H54 (cell line): ENCODE results near the gene HOTAIR.

Experiments used
- DNase-seq: peaks from one replicate; pipeline ENCODE4 v3.0.0; 2011; ENCODE audit warnings: low spot score, mixed read lengths; ENCODE audit not compliant: insufficient read length
- FAIRE-seq: peaks from 3 replicates; lab custom pipeline; 2011; peaks lifted over from hg19 to GRCh38; lab: Jason Lieb, UNC
- POLR2A ChIP-seq: IDR thresholded peaks from 2 replicates; pipeline ENCODE4 v1.6.1; 2011; ENCODE audit warnings: low read depth, mild to moderate bottlenecking, low read length

HOTAIR gene

GRCh38 chr12:53974084-53975063, at the start of gene HOTAIR:
Gene HOTAIR (minus strand): TSS chr12:53974954.
- DNase-seq (peak; percentile 89), FAIRE-seq (no peak)
- TF ChIP-seq POLR2A, result no peak

- TF ChIP-seq POLR2A, result no peak
- FAIRE-seq (no peak), DNase-seq (no peak)
Observed at GRCh38 chr12:54024127-54024526, 49.4 kb upstream of the HOTAIR start.

GRCh38 chr12:54022960-54023884, 48.5 kb upstream of the HOTAIR start:
- no peak for TF ChIP-seq POLR2A
- DNase-seq (no peak), FAIRE-seq (no peak)

DNA sequence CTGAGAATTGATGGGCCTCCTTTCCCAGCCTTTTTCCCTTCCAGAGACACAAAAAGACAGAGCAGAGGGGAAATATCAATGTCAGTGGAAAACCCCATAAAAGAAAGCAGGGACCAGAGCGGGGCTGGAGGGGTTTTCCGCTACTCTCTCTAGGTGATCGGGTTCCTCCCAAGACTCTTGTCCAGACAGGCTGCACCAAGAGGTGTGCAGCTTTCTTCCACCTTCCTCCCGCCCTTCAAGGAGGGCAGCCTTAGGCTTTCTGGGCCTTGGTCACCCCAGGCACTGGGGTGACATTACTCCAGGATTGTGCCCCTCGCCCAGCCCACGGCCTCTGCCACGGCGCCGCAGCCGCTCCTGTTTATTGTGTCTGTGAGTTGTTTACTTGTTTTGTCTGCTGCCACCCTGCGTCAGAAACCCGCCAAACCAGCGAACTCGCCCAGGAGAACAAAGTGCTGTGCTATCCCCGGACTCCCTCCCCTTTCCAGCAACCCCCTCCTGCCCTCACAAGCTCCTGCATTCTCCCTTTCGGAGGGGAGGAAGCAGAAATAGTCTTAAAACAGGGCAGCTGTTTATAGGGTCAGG, 46.8 kb upstream of the HOTAIR start:
- no peak for TF ChIP-seq POLR2A
- DNase-seq, result no peak
- FAIRE-seq, result no peak

- no peak for DNase-seq
- FAIRE-seq, result no peak
- TF ChIP-seq POLR2A, result no peak
Observed at GRCh38 chr12:54020591-54021405, 46.0 kb upstream of the HOTAIR start.

GRCh38 chr12:54019924-54020590, 45.3 kb upstream of the HOTAIR start:
- FAIRE-seq (no peak), DNase-seq (no peak)
- TF ChIP-seq POLR2A, result no peak

DNA sequence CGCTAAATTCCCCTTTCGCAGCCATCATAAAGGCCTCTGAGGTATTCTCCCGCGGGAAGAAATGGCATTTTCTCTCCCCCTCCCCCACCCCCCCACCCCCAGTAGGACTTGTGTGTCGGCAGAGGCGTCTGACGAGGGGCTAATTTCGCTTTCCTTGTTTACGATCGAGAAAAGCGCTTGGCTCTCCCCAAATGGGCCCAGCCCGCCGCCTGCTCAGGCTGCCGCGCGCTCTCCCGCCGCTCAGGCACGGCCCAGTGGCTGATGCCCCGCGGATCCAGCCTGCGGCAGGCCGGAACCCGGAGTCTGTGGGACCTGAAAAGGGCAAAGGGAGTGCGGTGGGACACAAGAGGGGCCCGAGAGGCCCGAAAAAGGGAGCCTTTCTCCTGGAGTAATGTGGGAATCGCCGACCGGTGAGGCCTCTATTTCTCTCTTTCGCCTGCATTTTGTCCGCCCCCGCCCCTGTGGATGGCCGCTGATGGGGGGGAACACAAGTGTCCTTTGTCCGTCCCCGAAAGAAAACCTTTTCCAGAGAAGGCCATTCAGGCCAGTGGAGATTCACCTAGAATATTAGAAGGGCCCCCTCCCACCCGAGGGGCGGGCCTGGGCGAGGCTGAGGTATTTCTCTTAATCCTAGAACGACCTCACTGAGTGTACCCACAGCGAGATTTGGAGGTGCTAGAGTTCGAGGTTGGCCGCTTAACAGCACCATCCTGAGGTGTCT, 44.5 kb upstream of the HOTAIR start:
- no peak for TF ChIP-seq POLR2A
- FAIRE-seq, result no peak
- DNase-seq, result no peak

GRCh38 chr12:54018468-54018984, 43.8 kb upstream of the HOTAIR start:
- FAIRE-seq, result no peak
- no peak for DNase-seq
- 0 out of 2 replicates have a peak, but pooled peaks have one; percentile 7 for TF ChIP-seq POLR2A

- DNase-seq (peak; percentile 93), FAIRE-seq (no peak)
- TF ChIP-seq POLR2A, result no peak; the same call in none of the 2 replicates
Observed at GRCh38 chr12:54017878-54018467, 43.2 kb upstream of the HOTAIR start.

- peak; percentile 63 for DNase-seq
- TF ChIP-seq POLR2A, result 0 out of 2 replicates have a peak, but pooled peaks have one; percentile 4
- no peak for FAIRE-seq
Observed at GRCh38 chr12:54017027-54017788, 42.5 kb upstream of the HOTAIR start.
